Glomerular endothelial cell (primary cell): ENCODE measurements around the gene LNX1. TPM values are rescaled to one million over a fixed set of nuclear protein-coding genes. Genes with fewer than 3 reads are reported as not detected.

Experiments
- DNase-seq: peaks from one replicate; pipeline ENCODE4 v3.0.0-alpha.2; 2011; ENCODE audit warnings: low read depth, low spot score; ENCODE audit errors: extremely low read depth
- total RNA-seq: library from RNA; depleted of rRNA; stranded (reverse); fragments of >200 nt; gene quantifications from 2 replicates; pipeline ENCODE4 v1.2.3, GENCODE V29; 2015

LNX1 gene
- 1.6 and 4.6 TPM in 2 replicates for total RNA-seq

GRCh38 chr4:53591372-53591892 is at the start of gene LNX1:
LNX1 (minus strand) TSS chr4:53591486; CDS start chr4:53574002, 17,484 bp downstream.
- no peak for DNase-seq

GRCh38 chr4:53640576-53641453 is 49.5 kb upstream of the LNX1 start:
- no peak for DNase-seq

- no peak for DNase-seq
Observed at GRCh38 chr4:53638919-53639318, 47.6 kb upstream of the LNX1 start.

GRCh38 chr4:53637348-53637747 is 46.1 kb upstream of the LNX1 start:
- DNase-seq: no peak

- no peak for DNase-seq
Observed at GRCh38 chr4:53635697-53636483, 44.6 kb upstream of the LNX1 start.

- DNase-seq: no peak
Observed at GRCh38 chr4:53633608-53634007, 42.3 kb upstream of the LNX1 start.

- no peak for DNase-seq
Observed at GRCh38 chr4:53629296-53629695, 38.0 kb upstream of the LNX1 start.

GRCh38 chr4:53626491-53626890 is 35.2 kb upstream of the LNX1 start:
- DNase-seq: no peak

GRCh38 chr4:53625888-53626287 is 34.6 kb upstream of the LNX1 start:
- no peak for DNase-seq

GRCh38 chr4:53622739-53623151 is 31.5 kb upstream of the LNX1 start:
- DNase-seq: no peak

- DNase-seq: no peak
Observed at GRCh38 chr4:53620956-53621355, 29.7 kb upstream of the LNX1 start.

- DNase-seq: no peak
Observed at GRCh38 chr4:53619431-53619830, 28.1 kb upstream of the LNX1 start.

GRCh38 chr4:53618321-53618720 is 27.0 kb upstream of the LNX1 start:
- no peak for DNase-seq

- no peak for DNase-seq
Observed at GRCh38 chr4:53617101-53617680, 25.9 kb upstream of the LNX1 start.

- no peak for DNase-seq
Observed at GRCh38 chr4:53616219-53616618, 24.9 kb upstream of the LNX1 start.

GRCh38 chr4:53614591-53614990 is 23.3 kb upstream of the LNX1 start:
- DNase-seq: no peak

- no peak for DNase-seq
Observed at GRCh38 chr4:53613428-53613827, 22.1 kb upstream of the LNX1 start.

GRCh38 chr4:53608649-53609048 is 17.4 kb upstream of the LNX1 start:
- no peak for DNase-seq

GRCh38 chr4:53608242-53608641 is 17.0 kb upstream of the LNX1 start:
- no peak for DNase-seq

- no peak for DNase-seq
Observed at GRCh38 chr4:53605783-53606182, 14.5 kb upstream of the LNX1 start.

- DNase-seq: no peak
Observed at GRCh38 chr4:53602390-53602789, 11.1 kb upstream of the LNX1 start.
